K562 (cell line): ENCODE data around the gene IL12RB1. TPM values are rescaled to one million over a fixed set of nuclear protein-coding genes. Genes with fewer than 3 reads are reported as not detected.
A peak's percentile ranks its signal among the peaks of the same experiment; 100 is the strongest.

ENCODE experiments used
- ATF1 ChIP-seq, 2 experiments: fragments of 450-650 bp in 1 of 2; IDR thresholded peaks; 2 replicates each; pipeline ENCODE4 v1.6.1; 2016; ENCODE audit warnings: missing compliant biosample characterization in 1 of 2, missing genetic modification characterization in 1 of 2
- ATF6 ChIP-seq: sonication (generic); formaldehyde crosslinking; IDR thresholded peaks from 2 replicates; pipeline ENCODE4 v1.4.0; 2020; ENCODE audit warnings: mild to moderate bottlenecking, missing genetic modification reagents
- BRD4 ChIP-seq: fragments of 200-600 bp; sonication (generic); IDR thresholded peaks from 2 replicates; pipeline ENCODE4 v1.6.1; 2017; ENCODE audit warnings: inconsistent platforms
- CBX1 ChIP-seq: sonication (generic); IDR thresholded peaks from 2 replicates; pipeline ENCODE4 v1.6.1; 2016; ENCODE audit warnings: antibody characterized with exemption, low read depth, mild to moderate bottlenecking
- CUX1 ChIP-seq: fragments of 200-800 bp; sonication (Bioruptor generic); IDR thresholded peaks from 2 replicates; pipeline ENCODE4 v1.6.1; 2016; ENCODE audit warnings: missing genetic modification characterization, missing compliant biosample characterization
- ETV6 ChIP-seq, 3 experiments: fragments of 150-350 bp in 1 of 3; sonication (generic) in 1 of 3; formaldehyde crosslinking in 1 of 3; IDR thresholded peaks; 2 replicates each; pipeline versions ENCODE4 v1.6.1 to v1.8.0; 2014 to 2022; ENCODE audit warnings: borderline replicate concordance in 2 of 3, low read depth in 2 of 3, antibody characterized with exemption in 1 of 3, low read length in 1 of 3, mild to moderate bottlenecking in 1 of 3, missing genetic modification reagents in 1 of 3
- HDAC6 ChIP-seq: IDR thresholded peaks from 2 replicates; pipeline ENCODE4 v1.6.1; 2012; ENCODE audit warnings: low read depth, mild to moderate bottlenecking, control low read depth, inconsistent platforms, low read length, moderate library complexity
- MAZ ChIP-seq, 2 experiments: fragments of 450-650 bp in 1 of 2; sonication (generic) in 1 of 2; formaldehyde crosslinking; IDR thresholded peaks in 1 of 2; conservative IDR thresholded peaks in 1 of 2; 2 replicates each; pipeline versions ENCODE4 v1.4.0 to v1.5.0; 2020; ENCODE audit warnings: mild to moderate bottlenecking in 1 of 2, missing genetic modification reagents in 1 of 2
- SMAD4 ChIP-seq: fragments of 250-450 bp; sonication (Bioruptor Pico); conservative IDR thresholded peaks from 2 replicates; pipeline ENCODE4 v1.8.0; 2021; ENCODE audit warnings: inconsistent platforms, mild to moderate bottlenecking, moderate library complexity
- ZNF507 ChIP-seq: conservative IDR thresholded peaks from 2 replicates; pipeline ENCODE4 v1.6.1; 2017; ENCODE audit warnings: missing genetic modification characterization, missing compliant biosample characterization
- ZNF668 ChIP-seq: fragments of 250-450 bp; sonication (Bioruptor Pico); IDR thresholded peaks from 2 replicates; pipeline ENCODE4 v1.8.0; 2022; ENCODE audit warnings: mild to moderate bottlenecking, inconsistent platforms
- polyA plus RNA-seq, 8 experiments: library from polyadenylated mRNA; depleted of rRNA in 4 of 8; stranded (reverse) in 5 of 8; unstranded in 3 of 8; fragments of >200 nt; fragmentation: Nextera tagmentation in 2 of 8; fragmentation: Illumina TruSeq in 1 of 8; extraction: Ambion mirVana in 2 of 8; extraction: Trizol in 1 of 8; gene quantifications; 2 replicates each; pipeline versions ENCODE4 v1.2.1 to v1.2.3, GENCODE V29; 2011 to 2014; ENCODE audit warnings: inconsistent platforms in 1 of 8, missing spikeins in 1 of 8
- total RNA-seq, 7 experiments: library from RNA; depleted of rRNA in 6 of 7; stranded (reverse); fragments of >200 nt in 6 of 7; fragmentation: Illumina TruSeq in 2 of 7; extraction: Trizol in 2 of 7; gene quantifications; 2 replicates each; pipeline versions ENCODE4 v1.2.1 to v1.2.3, GENCODE V29; 2011 to 2021; ENCODE audit warnings: low replicate concordance in 1 of 7
- TF ChIP-seq, protein P1 (sequence below): fragments of 150-350 bp; IDR thresholded peaks from 2 replicates; pipeline ENCODE4 v1.6.1; 2014; ENCODE audit warnings: low read depth, mild to moderate bottlenecking, low read length, borderline replicate concordance

Gene IL12RB1
- total and polyA plus RNA-seq, 9 of the 15 experiments (the other 6 are each of a cell fraction or from before 2014, with no cell fraction given) = 0.04 to 0.07 (median 0.06) TPM; not detected in 5

- no peak for TF ChIP-seq SMAD4 (CRISPR knock-in tag)
- TF ChIP-seq CUX1 (CRISPR knock-in tag) = no peak
- no peak for TF ChIP-seq HDAC6
- no peak for TF ChIP-seq ZNF668 (CRISPR knock-in tag)
- peak; percentile 98 for TF ChIP-seq CBX1
- no peak for TF ChIP-seq MAZ (CRISPR knock-in tag; conservative IDR thresholded peaks at IDR 0.05 in 1 of 2, IDR thresholded peaks at IDR 0.05 in 1 of 2)
- TF ChIP-seq BRD4 = no peak
- no peak for TF ChIP-seq ATF1 (CRISPR knock-in tag; IDR thresholded peaks at IDR 0.05)
- no peak; the same call in 1 of the 2 replicates for TF ChIP-seq ATF1 (tag; IDR thresholded peaks at IDR 0.05)
- TF ChIP-seq ZNF507 = no peak
- TF ChIP-seq ATF6 (CRISPR knock-in tag) = no peak
- no peak for TF ChIP-seq ETV6 (IDR thresholded peaks at IDR 0.05; ENCODE audit: borderline replicate concordance in 1 of 2, low read depth in 2 of 2, low read length in 1 of 2)
- no peak for TF ChIP-seq ETV6 (CRISPR knock-in tag; IDR thresholded peaks at IDR 0.05; ENCODE audit: borderline replicate concordance)
- TF ChIP-seq, protein P1, sequence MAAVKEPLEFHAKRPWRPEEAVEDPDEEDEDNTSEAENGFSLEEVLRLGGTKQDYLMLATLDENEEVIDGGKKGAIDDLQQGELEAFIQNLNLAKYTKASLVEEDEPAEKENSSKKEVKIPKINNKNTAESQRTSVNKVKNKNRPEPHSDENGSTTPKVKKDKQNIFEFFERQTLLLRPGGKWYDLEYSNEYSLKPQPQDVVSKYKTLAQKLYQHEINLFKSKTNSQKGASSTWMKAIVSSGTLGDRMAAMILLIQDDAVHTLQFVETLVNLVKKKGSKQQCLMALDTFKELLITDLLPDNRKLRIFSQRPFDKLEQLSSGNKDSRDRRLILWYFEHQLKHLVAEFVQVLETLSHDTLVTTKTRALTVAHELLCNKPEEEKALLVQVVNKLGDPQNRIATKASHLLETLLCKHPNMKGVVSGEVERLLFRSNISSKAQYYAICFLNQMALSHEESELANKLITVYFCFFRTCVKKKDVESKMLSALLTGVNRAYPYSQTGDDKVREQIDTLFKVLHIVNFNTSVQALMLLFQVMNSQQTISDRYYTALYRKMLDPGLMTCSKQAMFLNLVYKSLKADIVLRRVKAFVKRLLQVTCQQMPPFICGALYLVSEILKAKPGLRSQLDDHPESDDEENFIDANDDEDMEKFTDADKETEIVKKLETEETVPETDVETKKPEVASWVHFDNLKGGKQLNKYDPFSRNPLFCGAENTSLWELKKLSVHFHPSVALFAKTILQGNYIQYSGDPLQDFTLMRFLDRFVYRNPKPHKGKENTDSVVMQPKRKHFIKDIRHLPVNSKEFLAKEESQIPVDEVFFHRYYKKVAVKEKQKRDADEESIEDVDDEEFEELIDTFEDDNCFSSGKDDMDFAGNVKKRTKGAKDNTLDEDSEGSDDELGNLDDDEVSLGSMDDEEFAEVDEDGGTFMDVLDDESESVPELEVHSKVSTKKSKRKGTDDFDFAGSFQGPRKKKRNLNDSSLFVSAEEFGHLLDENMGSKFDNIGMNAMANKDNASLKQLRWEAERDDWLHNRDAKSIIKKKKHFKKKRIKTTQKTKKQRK = no peak
Measured at GRCh38 chr19:18063463-18063862, 23.3 kb downstream of the IL12RB1 start (continued).
